KBM-7 (cell line): Measurements from ENCODE around the gene NFIA.

Experiments
- DNase-seq: peaks from one replicate; pipeline ENCODE4 v3.0.0-alpha.2; 2015
- in situ Hi-C: fragments of 300-500 bp; cut with MboI; formaldehyde crosslinking; loops from 2 replicates; pipeline ENCODE4 v1.14.3; 2020; ENCODE audit warnings: low sequenced_read_pairs, low pct_unique_long_range_greater_than_20kb, mixed read lengths

The NFIA gene

GRCh38 chr1:61190618-61191432 is 108.5 kb downstream of the NFIA start:
- in situ Hi-C loops, result no loop called here
- no peak for DNase-seq

- no peak for DNase-seq
- in situ Hi-C loops, result no loop called here
These were observed 109.0 kb downstream of the NFIA start for GRCh38 chr1:61191433-61191720.

GRCh38 chr1:61192663-61193330 is 110.4 kb downstream of the NFIA start:
- in situ Hi-C loops, result no loop called here
- no peak for DNase-seq

- in situ Hi-C loops, result no loop called here
- DNase-seq, result no peak
These were observed 111.4 kb downstream of the NFIA start for GRCh38 chr1:61193808-61194207.

- DNase-seq, result no peak
- in situ Hi-C loops, result no loop called here
These were observed 116.2 kb downstream of the NFIA start for GRCh38 chr1:61198554-61198953.

GRCh38 chr1:61201035-61201434 is 118.7 kb downstream of the NFIA start:
- in situ Hi-C loops, result no loop called here

GRCh38 chr1:61202854-61203598 is 120.7 kb downstream of the NFIA start:
- in situ Hi-C loops, result no loop called here
- DNase-seq, result no peak

More at GRCh38 chr1:61201035-61201434, 118.7 kb downstream of the NFIA start:
- DNase-seq, result no peak

GRCh38 chr1:61204528-61204927 is 122.2 kb downstream of the NFIA start:
- in situ Hi-C loops, result no loop called here
- DNase-seq, result no peak

GRCh38 chr1:61207416-61207815 is 125.1 kb downstream of the NFIA start:
- in situ Hi-C loops, result no loop called here
- no peak for DNase-seq

GRCh38 chr1:61208172-61208571 is 125.8 kb downstream of the NFIA start:
- in situ Hi-C loops, result no loop called here
- DNase-seq, result no peak

- in situ Hi-C loops, result no loop called here
- no peak for DNase-seq
These were observed 126.5 kb downstream of the NFIA start for GRCh38 chr1:61208831-61209230.

- in situ Hi-C loops, result no loop called here
- DNase-seq, result no peak
These were observed 128.2 kb downstream of the NFIA start for GRCh38 chr1:61210435-61211154.

GRCh38 chr1:61213245-61214011 is 131.1 kb downstream of the NFIA start:
- DNase-seq, result no peak
- in situ Hi-C loops, result no loop called here

GRCh38 chr1:61215119-61215518 is 132.8 kb downstream of the NFIA start:
- no peak for DNase-seq
- in situ Hi-C loops, result no loop called here

GRCh38 chr1:61215676-61216289 is 133.4 kb downstream of the NFIA start:
- no peak for DNase-seq
- in situ Hi-C loops, result no loop called here

GRCh38 chr1:61220536-61220935 is 138.2 kb downstream of the NFIA start:
- DNase-seq, result no peak
- in situ Hi-C loops, result no loop called here

- DNase-seq, result no peak
- in situ Hi-C loops, result no loop called here
These were observed 139.3 kb downstream of the NFIA start for GRCh38 chr1:61221642-61222041.

- DNase-seq, result no peak
These were observed 139.9 kb downstream of the NFIA start for GRCh38 chr1:61222240-61222639.

GRCh38 chr1:61223140-61223539 is 140.8 kb downstream of the NFIA start:
- DNase-seq, result no peak
- in situ Hi-C loops, result no loop called here

More at GRCh38 chr1:61222240-61222639, 139.9 kb downstream of the NFIA start:
- in situ Hi-C loops, result no loop called here
